Loucy (cell line): ENCODE measurements around the gene ADGRD1.

Experiments
- CTCF ChIP-seq: fragments of 200-600 bp; sonication (generic); conservative IDR thresholded peaks from 2 replicates; pipeline ENCODE4 v1.5.1; 2014; ENCODE audit warnings: mild to moderate bottlenecking, antibody characterized with exemption, low read length
- EZH2phosphoT487 ChIP-seq: fragments of 200-600 bp; IDR thresholded peaks from 2 replicates; pipeline ENCODE4 v1.6.1; 2018; ENCODE audit warnings: antibody characterized with exemption, mild to moderate bottlenecking, moderate library complexity, borderline replicate concordance

DNA sequence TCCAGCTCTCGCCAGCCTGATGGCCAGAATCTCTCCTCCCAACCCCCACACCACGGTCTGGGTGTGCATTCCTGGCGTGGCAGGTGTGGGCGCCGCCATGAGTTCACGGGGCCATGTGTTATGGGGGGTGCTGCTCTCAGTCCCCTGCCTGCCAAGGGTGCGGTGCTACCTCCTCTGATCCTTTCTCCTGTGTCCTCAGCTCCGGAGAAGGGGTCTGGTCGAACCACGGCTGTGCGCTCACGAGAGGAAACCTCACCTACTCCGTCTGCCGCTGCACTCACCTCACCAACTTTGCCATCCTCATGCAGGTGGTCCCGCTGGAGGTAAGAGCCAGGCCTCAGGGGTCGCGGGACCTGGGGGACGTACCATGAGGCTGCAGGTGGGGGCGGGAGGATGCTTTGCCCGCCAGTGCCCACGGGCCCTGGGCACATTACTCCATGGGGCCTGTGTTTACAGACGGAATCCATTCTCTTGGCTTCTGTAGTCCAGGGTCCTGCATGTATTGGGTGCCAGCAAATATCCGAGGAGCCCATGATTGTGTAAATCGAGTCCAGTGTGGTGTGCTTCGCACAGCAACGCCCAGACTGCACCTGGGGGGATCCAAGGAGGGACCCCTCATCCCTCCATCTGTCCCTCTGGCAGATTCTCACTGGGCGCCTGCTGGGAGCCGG, 130.8 kb downstream of the ADGRD1 start:
- TF ChIP-seq CTCF (no peak), EZH2phosphoT487 (no peak)
